GM23338 (cell line): ENCODE results near the gene CHSY1.

Source experiments
- CREB1 ChIP-seq: fragments of 250-450 bp; sonication (Bioruptor Pico); IDR thresholded peaks from 2 replicates; pipeline ENCODE4 v1.5.0; 2020; ENCODE audit warnings: low read depth, mild to moderate bottlenecking, moderate library complexity
- EZH2 ChIP-seq: fragments of 200-600 bp; sonication (generic); IDR thresholded peaks from one replicate; pipeline ENCODE4 v1.8.0; 2017; ENCODE audit warnings: antibody characterized with exemption, mild to moderate bottlenecking, low read depth; ENCODE audit not compliant: unreplicated experiment
- EZH2phosphoT487 ChIP-seq: fragments of 200-600 bp; sonication (generic); IDR thresholded peaks from one replicate; pipeline ENCODE4 v1.8.1; 2018; ENCODE audit warnings: antibody characterized with exemption; ENCODE audit not compliant: unreplicated experiment
- JUNB ChIP-seq: IDR thresholded peaks from one replicate; pipeline ENCODE4 v1.6.1; 2016; ENCODE audit warnings: antibody characterized with exemption; ENCODE audit not compliant: unreplicated experiment
- NANOG ChIP-seq: IDR thresholded peaks from 2 replicates; pipeline ENCODE4 v1.6.1; 2016; ENCODE audit warnings: antibody characterized with exemption, borderline replicate concordance
- POLR2AphosphoS5 ChIP-seq: IDR thresholded peaks from 2 replicates; pipeline ENCODE4 v1.6.1; 2016; ENCODE audit warnings: antibody characterized with exemption, low read depth
- STAT1 ChIP-seq: IDR thresholded peaks from one replicate; pipeline ENCODE4 v1.6.1; 2016; ENCODE audit warnings: antibody characterized with exemption; ENCODE audit not compliant: unreplicated experiment
- ZNF331 ChIP-seq: fragments of 250-450 bp; sonication (Bioruptor Pico); IDR thresholded peaks from 2 replicates; pipeline ENCODE4 v1.5.0; 2020; ENCODE audit warnings: low read depth, mild to moderate bottlenecking, moderate library complexity
- TF ChIP-seq, protein P1 (sequence below), 2 experiments: fragments of 200-600 bp in 1 of 2; sonication (generic) in 1 of 2; conservative IDR thresholded peaks; 2 replicates each; pipeline versions ENCODE4 v1.5.1 to v1.6.1; 2016 to 2017; ENCODE audit warnings: antibody characterized with exemption in 2 of 2, low read depth in 2 of 2, mild to moderate bottlenecking in 2 of 2, moderate library complexity in 1 of 2
- TF ChIP-seq, protein P2 (sequence below): IDR thresholded peaks from 2 replicates; pipeline ENCODE4 v1.6.1; 2016; ENCODE audit warnings: antibody characterized with exemption
- TF ChIP-seq, protein P3 (sequence below): IDR thresholded peaks from one replicate; pipeline ENCODE4 v1.6.1; 2018; ENCODE audit warnings: antibody characterized with exemption; ENCODE audit not compliant: unreplicated experiment
- TF ChIP-seq, protein P4 (sequence below): fragments of 250-450 bp; sonication (Bioruptor Pico); IDR thresholded peaks from 2 replicates; pipeline ENCODE4 v1.5.0; 2020; ENCODE audit warnings: mild to moderate bottlenecking, moderate library complexity

DNA sequence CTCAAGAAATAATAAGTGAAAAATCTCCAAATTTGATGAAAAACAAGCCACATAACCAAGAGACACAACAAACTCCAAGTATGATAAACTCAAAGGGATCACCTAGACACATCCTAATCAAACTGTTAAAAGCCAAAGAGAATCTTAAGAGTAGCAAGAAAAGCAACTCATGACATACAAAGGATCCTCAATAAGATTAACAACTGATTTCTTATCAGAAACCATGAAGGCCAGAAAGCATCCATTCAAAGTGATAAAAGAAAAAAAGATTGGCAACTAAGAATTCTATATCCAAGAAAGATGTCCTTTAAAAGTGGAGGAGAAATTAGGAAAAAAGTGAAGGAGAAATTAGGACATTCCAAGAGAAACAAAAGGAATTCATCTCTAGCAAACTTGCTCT, 23.5 kb downstream of the CHSY1 start:
- TF ChIP-seq, protein P1, sequence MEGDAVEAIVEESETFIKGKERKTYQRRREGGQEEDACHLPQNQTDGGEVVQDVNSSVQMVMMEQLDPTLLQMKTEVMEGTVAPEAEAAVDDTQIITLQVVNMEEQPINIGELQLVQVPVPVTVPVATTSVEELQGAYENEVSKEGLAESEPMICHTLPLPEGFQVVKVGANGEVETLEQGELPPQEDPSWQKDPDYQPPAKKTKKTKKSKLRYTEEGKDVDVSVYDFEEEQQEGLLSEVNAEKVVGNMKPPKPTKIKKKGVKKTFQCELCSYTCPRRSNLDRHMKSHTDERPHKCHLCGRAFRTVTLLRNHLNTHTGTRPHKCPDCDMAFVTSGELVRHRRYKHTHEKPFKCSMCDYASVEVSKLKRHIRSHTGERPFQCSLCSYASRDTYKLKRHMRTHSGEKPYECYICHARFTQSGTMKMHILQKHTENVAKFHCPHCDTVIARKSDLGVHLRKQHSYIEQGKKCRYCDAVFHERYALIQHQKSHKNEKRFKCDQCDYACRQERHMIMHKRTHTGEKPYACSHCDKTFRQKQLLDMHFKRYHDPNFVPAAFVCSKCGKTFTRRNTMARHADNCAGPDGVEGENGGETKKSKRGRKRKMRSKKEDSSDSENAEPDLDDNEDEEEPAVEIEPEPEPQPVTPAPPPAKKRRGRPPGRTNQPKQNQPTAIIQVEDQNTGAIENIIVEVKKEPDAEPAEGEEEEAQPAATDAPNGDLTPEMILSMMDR (conservative IDR thresholded peaks at IDR 0.05; ENCODE audit: low read depth in 2 of 2) = no peak
- no peak for TF ChIP-seq JUNB
- no peak for TF ChIP-seq EZH2
- TF ChIP-seq, protein P2, sequence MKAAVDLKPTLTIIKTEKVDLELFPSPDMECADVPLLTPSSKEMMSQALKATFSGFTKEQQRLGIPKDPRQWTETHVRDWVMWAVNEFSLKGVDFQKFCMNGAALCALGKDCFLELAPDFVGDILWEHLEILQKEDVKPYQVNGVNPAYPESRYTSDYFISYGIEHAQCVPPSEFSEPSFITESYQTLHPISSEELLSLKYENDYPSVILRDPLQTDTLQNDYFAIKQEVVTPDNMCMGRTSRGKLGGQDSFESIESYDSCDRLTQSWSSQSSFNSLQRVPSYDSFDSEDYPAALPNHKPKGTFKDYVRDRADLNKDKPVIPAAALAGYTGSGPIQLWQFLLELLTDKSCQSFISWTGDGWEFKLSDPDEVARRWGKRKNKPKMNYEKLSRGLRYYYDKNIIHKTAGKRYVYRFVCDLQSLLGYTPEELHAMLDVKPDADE = no peak
- TF ChIP-seq CREB1 (CRISPR knock-in tag) = no peak
- TF ChIP-seq, protein P3, sequence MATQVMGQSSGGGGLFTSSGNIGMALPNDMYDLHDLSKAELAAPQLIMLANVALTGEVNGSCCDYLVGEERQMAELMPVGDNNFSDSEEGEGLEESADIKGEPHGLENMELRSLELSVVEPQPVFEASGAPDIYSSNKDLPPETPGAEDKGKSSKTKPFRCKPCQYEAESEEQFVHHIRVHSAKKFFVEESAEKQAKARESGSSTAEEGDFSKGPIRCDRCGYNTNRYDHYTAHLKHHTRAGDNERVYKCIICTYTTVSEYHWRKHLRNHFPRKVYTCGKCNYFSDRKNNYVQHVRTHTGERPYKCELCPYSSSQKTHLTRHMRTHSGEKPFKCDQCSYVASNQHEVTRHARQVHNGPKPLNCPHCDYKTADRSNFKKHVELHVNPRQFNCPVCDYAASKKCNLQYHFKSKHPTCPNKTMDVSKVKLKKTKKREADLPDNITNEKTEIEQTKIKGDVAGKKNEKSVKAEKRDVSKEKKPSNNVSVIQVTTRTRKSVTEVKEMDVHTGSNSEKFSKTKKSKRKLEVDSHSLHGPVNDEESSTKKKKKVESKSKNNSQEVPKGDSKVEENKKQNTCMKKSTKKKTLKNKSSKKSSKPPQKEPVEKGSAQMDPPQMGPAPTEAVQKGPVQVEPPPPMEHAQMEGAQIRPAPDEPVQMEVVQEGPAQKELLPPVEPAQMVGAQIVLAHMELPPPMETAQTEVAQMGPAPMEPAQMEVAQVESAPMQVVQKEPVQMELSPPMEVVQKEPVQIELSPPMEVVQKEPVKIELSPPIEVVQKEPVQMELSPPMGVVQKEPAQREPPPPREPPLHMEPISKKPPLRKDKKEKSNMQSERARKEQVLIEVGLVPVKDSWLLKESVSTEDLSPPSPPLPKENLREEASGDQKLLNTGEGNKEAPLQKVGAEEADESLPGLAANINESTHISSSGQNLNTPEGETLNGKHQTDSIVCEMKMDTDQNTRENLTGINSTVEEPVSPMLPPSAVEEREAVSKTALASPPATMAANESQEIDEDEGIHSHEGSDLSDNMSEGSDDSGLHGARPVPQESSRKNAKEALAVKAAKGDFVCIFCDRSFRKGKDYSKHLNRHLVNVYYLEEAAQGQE = no peak
- TF ChIP-seq STAT1 = no peak
- no peak for TF ChIP-seq POLR2AphosphoS5
- TF ChIP-seq EZH2phosphoT487 = no peak
- no peak for TF ChIP-seq NANOG
- TF ChIP-seq, protein P4, sequence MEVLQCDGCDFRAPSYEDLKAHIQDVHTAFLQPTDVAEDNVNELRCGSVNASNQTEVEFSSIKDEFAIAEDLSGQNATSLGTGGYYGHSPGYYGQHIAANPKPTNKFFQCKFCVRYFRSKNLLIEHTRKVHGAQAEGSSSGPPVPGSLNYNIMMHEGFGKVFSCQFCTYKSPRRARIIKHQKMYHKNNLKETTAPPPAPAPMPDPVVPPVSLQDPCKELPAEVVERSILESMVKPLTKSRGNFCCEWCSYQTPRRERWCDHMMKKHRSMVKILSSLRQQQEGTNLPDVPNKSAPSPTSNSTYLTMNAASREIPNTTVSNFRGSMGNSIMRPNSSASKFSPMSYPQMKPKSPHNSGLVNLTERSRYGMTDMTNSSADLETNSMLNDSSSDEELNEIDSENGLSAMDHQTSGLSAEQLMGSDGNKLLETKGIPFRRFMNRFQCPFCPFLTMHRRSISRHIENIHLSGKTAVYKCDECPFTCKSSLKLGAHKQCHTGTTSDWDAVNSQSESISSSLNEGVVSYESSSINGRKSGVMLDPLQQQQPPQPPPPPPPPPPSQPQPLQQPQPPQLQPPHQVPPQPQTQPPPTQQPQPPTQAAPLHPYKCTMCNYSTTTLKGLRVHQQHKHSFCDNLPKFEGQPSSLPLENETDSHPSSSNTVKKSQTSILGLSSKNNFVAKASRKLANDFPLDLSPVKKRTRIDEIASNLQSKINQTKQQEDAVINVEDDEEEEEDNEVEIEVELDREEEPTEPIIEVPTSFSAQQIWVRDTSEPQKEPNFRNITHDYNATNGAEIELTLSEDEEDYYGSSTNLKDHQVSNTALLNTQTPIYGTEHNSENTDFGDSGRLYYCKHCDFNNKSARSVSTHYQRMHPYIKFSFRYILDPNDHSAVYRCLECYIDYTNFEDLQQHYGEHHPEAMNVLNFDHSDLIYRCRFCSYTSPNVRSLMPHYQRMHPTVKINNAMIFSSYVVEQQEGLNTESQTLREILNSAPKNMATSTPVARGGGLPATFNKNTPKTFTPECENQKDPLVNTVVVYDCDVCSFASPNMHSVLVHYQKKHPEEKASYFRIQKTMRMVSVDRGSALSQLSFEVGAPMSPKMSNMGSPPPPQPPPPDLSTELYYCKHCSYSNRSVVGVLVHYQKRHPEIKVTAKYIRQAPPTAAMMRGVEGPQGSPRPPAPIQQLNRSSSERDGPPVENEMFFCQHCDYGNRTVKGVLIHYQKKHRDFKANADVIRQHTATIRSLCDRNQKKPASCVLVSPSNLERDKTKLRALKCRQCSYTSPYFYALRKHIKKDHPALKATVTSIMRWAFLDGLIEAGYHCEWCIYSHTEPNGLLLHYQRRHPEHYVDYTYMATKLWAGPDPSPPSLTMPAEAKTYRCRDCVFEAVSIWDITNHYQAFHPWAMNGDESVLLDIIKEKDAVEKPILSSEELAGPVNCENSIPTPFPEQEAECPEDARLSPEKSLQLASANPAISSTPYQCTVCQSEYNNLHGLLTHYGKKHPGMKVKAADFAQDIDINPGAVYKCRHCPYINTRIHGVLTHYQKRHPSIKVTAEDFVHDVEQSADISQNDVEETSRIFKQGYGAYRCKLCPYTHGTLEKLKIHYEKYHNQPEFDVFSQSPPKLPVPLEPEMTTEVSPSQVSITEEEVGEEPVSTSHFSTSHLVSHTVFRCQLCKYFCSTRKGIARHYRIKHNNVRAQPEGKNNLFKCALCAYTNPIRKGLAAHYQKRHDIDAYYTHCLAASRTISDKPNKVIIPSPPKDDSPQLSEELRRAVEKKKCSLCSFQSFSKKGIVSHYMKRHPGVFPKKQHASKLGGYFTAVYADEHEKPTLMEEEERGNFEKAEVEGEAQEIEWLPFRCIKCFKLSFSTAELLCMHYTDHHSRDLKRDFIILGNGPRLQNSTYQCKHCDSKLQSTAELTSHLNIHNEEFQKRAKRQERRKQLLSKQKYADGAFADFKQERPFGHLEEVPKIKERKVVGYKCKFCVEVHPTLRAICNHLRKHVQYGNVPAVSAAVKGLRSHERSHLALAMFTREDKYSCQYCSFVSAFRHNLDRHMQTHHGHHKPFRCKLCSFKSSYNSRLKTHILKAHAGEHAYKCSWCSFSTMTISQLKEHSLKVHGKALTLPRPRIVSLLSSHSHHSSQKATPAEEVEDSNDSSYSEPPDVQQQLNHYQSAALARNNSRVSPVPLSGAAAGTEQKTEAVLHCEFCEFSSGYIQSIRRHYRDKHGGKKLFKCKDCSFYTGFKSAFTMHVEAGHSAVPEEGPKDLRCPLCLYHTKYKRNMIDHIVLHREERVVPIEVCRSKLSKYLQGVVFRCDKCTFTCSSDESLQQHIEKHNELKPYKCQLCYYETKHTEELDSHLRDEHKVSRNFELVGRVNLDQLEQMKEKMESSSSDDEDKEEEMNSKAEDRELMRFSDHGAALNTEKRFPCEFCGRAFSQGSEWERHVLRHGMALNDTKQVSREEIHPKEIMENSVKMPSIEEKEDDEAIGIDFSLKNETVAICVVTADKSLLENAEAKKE = no peak
- TF ChIP-seq ZNF331 (CRISPR knock-in tag) = no peak
